ENCODE data around the gene SH3TC1. TPM values are rescaled to one million over a fixed set of nuclear protein-coding genes. Genes with fewer than 3 reads are reported as not detected.

SH3TC1 gene
- total RNA-seq, 6 donors from 2014 or later, result 34.1 to 193 (median 81.4) TPM

- Histone ChIP-seq H3K4me3 (no peak overlapping the region), H3K27me3 (no peaks in the 10 kb centered on the region), H3K9me3 (no peaks in the 10 kb centered on the region), H3K27ac (no peak overlapping the region), H3K4me1 (no peaks in the 10 kb centered on the region), H3K36me3 (peaks cover 0 to 3% (median 0%) of the 10 kb centered on the region in 4 donors)
- ATAC-seq (ENCODE audit: low FRiP score in 2 of 2), result no peak
- no peak for DNase-seq
- 78 to 89% methylated on average over 9 to 15 of the region's 15 CpGs for WGBS, 2 donors
- TF ChIP-seq CTCF (IDR thresholded peaks at IDR 0.05) (no peak), POLR2A (IDR thresholded peaks at IDR 0.05) (no peak), POLR2AphosphoS5 (IDR thresholded peaks at IDR 0.05) (no peak), EP300 (IDR thresholded peaks at IDR 0.05) (no peak)
Observed at GRCh38 chr4:8286719-8287342, 87.7 kb downstream of the SH3TC1 start.

- peaks cover 0 to 5% (median 0%) of the 10 kb centered on the region in 4 donors for H3K36me3 ChIP-seq
- no peak for ATAC-seq (ENCODE audit: low FRiP score in 2 of 2)
- H3K9me3 ChIP-seq, result no peaks in the 10 kb centered on the region
- no peak overlapping the region for H3K27ac ChIP-seq
- no peaks in the 10 kb centered on the region for H3K27me3 ChIP-seq
- H3K4me3 ChIP-seq, result no peak overlapping the region
- TF ChIP-seq POLR2A (IDR thresholded peaks at IDR 0.05), result no peak
- no peak for TF ChIP-seq POLR2AphosphoS5 (IDR thresholded peaks at IDR 0.05)
- no peak for TF ChIP-seq CTCF (IDR thresholded peaks at IDR 0.05)
- no peak for TF ChIP-seq EP300 (IDR thresholded peaks at IDR 0.05)
- H3K4me1 ChIP-seq, result no peaks in the 10 kb centered on the region
- DNase-seq, result no peak
- 84 to 86% methylated on average over 18 of the region's 18 CpGs for WGBS, 2 donors
Observed at GRCh38 chr4:8287343-8288280, 88.5 kb downstream of the SH3TC1 start.

- DNase-seq (no peak), ATAC-seq (ENCODE audit: low FRiP score in 2 of 2) (no peak)
- Histone ChIP-seq H3K36me3 (peaks cover 0 to 5% (median 0%) of the 10 kb centered on the region in 4 donors), H3K27ac (no peak overlapping the region), H3K27me3 (no peaks in the 10 kb centered on the region), H3K4me1 (no peaks in the 10 kb centered on the region), H3K9me3 (no peaks in the 10 kb centered on the region), H3K4me3 (no peak overlapping the region)
- WGBS, 2 donors, result 75 to 79% methylated on average over 8 to 13 of the region's 13 CpGs
- TF ChIP-seq EP300 (IDR thresholded peaks at IDR 0.05), result no peak
- no peak for TF ChIP-seq POLR2AphosphoS5 (IDR thresholded peaks at IDR 0.05)
- no peak for TF ChIP-seq CTCF (IDR thresholded peaks at IDR 0.05)
- no peak for TF ChIP-seq POLR2A (IDR thresholded peaks at IDR 0.05)
Observed at GRCh38 chr4:8289151-8289750, 90.2 kb downstream of the SH3TC1 start.

GRCh38 chr4:8289956-8290700 is 91.0 kb downstream of the SH3TC1 start:
- Histone ChIP-seq H3K27me3 (no peaks in the 10 kb centered on the region), H3K9me3 (no peaks in the 10 kb centered on the region), H3K36me3 (peaks cover 0 to 5% (median 0%) of the 10 kb centered on the region in 4 donors), H3K27ac (no peak overlapping the region), H3K4me1 (no peaks in the 10 kb centered on the region), H3K4me3 (no peak overlapping the region)
- ATAC-seq (ENCODE audit: low FRiP score in 2 of 2), result no peak
- 85 to 88% methylated on average over 29 of the region's 29 CpGs for WGBS, 2 donors
- no peak for TF ChIP-seq POLR2A (IDR thresholded peaks at IDR 0.05)
- no peak for TF ChIP-seq POLR2AphosphoS5 (IDR thresholded peaks at IDR 0.05)
- no peak for TF ChIP-seq EP300 (IDR thresholded peaks at IDR 0.05)
- TF ChIP-seq CTCF (IDR thresholded peaks at IDR 0.05), result no peak
- DNase-seq, result no peak
